HG03432 (cell line): ENCODE results near the gene WDR7.

Experiments
- ATAC-seq: cut with Tn5 transposase; IDR thresholded peaks from one replicate; pipeline ENCODE4 v1.9.1; 2021; ENCODE audit warnings: mild to moderate bottlenecking, moderate library complexity; ENCODE audit not compliant: unreplicated experiment

WDR7 gene

DNA sequence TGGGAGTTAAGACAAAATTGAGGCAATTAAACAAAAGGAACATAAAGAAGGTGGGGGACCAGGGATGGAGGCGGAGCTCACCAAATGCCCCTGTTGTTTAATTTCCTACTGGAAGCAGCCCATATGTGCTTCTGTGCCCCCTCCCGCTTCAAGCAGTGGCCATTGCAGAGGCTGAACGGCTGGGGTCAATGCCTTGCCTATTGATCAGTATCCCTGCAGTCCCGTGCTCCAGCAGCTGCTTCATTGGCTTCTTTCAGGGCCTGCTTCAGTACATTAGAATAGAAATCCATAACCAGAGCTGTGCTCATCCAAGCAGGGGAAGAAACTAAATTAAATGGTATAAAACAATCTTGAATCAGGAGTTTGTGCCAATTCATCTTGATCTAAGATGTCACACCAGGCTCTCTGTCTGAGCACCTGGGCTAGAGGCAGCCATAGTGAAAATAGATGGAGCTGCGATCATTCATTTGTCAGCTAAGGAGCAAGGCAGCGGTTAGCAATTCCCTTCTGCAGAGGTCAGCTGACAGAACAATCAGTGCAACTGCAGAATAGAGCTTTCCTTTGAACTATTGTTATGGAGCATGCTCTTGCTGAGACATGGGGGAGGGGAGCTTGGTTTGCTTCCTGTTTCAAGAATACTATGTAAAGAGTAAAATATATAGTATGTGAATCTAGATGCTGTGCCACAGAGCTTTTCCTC is 222.4 kb downstream of the WDR7 start:
- no peak for ATAC-seq

- no peak for ATAC-seq
Measured at GRCh38 chr18:56878711-56879110, 227.6 kb downstream of the WDR7 start.

DNA sequence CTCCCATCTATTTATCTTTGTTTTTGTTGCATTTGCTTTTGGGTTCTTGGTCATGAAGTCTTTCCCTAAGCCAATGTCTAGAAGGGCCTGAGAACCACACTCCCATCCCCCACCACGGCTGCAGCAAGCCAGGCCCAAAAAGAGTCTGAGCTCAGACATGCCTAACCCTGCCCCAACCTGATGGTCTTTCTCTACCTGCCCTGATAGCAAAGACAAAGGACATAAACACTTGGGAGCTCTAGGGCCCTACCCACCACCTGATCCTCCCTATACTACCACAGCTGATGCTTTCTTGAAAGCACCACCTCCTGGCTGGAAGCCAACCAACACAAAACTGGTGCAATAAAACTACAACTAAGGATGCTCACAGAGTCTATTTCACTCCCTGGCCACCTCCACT is 233.4 kb downstream of the WDR7 start:
- no peak for ATAC-seq

DNA sequence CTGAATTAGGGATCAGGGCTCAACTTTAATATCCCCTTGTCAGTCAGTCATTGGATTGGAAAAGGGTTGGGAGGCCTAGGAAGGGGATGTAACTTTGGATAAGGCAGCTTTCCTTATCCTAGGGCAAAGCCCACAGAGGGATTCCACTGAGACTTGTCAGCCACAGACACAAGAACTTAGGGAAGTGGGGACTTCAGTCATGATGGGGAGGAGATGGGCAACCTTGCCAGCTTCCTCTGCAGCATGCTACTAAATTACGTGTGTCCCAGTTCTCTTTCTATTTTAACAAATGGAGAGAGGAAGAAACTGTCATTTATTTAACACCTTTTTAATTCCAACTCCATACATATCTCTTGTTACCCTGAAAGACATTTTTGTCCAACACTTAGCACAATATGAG is 237.8 kb downstream of the WDR7 start:
- no peak for ATAC-seq

DNA sequence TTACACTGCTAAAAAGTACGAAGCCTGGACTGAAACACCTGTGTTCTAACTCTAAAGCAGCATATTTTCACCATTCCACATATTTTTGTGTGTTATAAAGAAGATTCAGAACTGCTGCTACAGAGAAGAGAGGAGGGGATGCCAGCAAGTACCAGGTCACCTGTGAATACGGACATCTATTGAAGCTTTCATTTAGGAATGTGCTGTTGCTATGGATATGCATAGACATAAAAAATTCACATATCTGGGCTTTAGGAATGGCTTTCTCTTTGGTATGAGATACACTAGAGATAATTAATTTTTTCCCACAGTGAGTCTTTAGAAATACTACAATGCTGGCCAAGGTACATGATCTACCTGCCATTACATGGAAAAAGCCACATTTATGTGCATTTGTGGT is 238.5 kb downstream of the WDR7 start:
- no peak for ATAC-seq

GRCh38 chr18:56890632-56891031 is 239.5 kb downstream of the WDR7 start:
- no peak for ATAC-seq

DNA sequence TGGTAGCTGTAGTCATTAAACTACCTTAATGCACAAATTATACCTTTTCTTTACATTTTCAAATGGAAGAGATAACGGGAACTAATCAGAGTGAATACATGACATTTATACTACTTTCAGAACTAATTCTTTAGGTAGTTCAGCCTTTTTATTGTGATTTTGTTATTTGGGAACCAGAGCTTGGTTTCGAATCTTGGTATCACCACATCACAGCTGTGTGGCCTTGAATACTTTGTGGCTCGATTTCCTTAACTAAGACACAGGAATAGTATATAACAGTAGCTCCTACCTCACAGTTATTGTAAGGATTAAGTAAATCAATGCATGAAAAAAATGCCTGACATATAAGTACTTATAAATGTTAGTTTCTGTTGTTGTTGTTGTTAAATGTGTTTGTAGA is 240.0 kb downstream of the WDR7 start:
- ATAC-seq: no peak

DNA sequence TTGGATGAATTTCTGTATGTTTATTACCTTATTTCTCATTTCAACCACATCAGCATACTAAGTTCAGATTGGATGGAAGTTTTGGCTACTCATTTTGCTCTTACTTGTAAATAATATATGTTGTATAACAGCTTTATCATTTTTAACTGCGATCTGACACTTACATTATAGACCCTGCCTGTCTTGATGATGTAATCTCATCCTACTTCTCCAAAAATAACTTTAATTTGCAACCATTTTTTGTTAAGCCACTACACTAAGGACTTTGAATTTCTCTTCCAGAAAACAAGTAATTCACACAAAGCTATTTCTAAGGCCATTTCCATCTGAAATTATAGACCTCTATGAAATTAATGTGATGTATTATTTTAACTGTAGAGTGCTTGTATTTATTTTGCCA is 240.7 kb downstream of the WDR7 start:
- no peak for ATAC-seq

DNA sequence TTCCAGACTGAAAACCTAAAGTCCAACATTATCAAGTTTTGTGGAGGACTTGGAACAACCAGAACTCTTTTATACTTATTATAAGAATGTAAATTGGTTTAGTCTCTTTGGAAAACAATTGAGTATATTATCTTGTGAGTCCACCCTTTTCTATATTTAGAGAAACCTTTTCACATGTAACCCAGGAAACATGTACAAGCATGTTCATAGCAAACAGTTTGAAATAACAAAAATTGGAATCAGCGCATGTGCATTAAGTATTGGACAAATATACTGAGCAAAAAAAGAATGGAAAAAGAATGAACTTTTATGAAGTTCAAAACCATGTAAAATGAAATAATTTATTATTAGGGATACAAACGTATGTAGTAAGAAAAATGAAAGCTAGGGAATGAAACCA is 246.0 kb downstream of the WDR7 start:
- ATAC-seq: no peak

GRCh38 chr18:56899660-56900059 is 248.5 kb downstream of the WDR7 start:
- ATAC-seq: no peak

- ATAC-seq: no peak
Measured at GRCh38 chr18:56900195-56901094, 249.3 kb downstream of the WDR7 start.

GRCh38 chr18:56901919-56902318 is 250.8 kb downstream of the WDR7 start:
- no peak for ATAC-seq

GRCh38 chr18:56902653-56903052 is 251.5 kb downstream of the WDR7 start:
- no peak for ATAC-seq

GRCh38 chr18:56903686-56904085 is 252.5 kb downstream of the WDR7 start:
- ATAC-seq: no peak

- ATAC-seq: no peak
Measured at GRCh38 chr18:56907771-56908170, 256.6 kb downstream of the WDR7 start.

GRCh38 chr18:56910237-56910636 is 259.1 kb downstream of the WDR7 start:
- ATAC-seq: no peak

- ATAC-seq: no peak
Measured at GRCh38 chr18:56910967-56911366, 259.8 kb downstream of the WDR7 start.

DNA sequence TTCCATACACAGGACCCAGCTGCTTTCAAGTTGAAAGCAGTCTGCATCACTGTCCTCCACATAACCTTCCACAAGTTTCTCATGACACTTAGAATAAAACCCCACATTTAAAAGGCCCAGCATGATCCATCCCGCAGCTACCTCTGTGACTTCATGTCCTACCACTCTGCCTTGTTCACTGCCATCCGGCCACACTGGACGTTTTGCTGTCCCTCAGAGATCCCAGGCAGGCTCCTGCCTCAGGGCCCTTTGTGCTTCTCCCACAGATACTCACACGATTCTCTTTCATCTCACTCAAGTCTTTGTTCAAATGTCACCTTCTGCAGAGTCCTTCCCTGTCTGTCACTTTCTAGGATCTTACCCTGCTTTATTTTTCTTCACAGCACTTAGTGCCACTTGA is 262.8 kb downstream of the WDR7 start:
- no peak for ATAC-seq

DNA sequence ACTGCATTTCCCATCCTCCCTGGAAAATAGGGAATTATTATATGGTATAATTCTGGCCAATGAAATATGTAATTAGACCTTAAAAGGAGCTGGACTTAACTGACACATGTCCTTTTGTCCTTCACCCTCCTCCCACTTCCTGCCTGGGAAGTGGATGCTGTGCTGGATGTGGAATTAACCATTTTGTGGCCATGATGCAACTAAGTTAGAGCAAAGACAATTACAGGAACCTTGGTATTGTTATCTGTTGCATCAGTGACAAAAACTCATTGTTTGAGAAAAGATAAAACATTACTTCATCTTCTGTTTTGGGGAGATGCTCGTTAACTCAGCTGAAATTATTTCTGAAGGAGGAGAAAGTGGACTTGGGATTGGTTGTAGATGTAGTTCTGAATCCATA is 268.0 kb downstream of the WDR7 start:
- ATAC-seq: no peak

- ATAC-seq: peak; percentile 84
Measured at GRCh38 chr18:56921896-56922480, 270.8 kb downstream of the WDR7 start.

DNA sequence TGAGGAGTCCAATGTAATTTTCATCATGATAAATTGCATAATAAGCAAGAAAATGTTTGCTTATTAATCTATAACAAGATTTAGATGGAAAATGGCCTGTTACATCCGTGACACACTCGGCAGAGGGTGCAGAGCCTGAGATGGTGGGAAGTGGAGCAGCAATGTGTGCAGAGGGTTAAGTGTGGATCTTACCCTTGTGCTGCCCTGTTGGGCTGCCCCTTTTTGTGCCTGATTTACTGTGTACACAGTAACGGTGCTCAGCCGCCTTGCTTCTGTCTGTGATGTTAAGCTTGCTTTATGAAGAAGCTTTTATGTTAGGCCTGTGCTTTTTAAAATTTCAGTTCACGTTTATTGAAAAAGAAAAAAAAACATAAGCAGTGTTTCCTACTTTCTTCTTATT is 275.6 kb downstream of the WDR7 start:
- ATAC-seq: no peak

- ATAC-seq: no peak
Measured at GRCh38 chr18:56927786-56928185, 276.6 kb downstream of the WDR7 start.
